H1 (cell line): ENCODE data around the gene PPP2R2B. TPM values are rescaled to one million over a fixed set of nuclear protein-coding genes. Genes with fewer than 3 reads are reported as not detected.

ENCODE experiments used
- CTCF ChIA-PET: fragments of 300-600 bp; sonication (Branson Sonifier 250); formaldehyde crosslinking; loops from one replicate; lab custom pipeline; 2021; ENCODE audit not compliant: partially characterized antibody; lab: Charles Lee
- POLR2A ChIA-PET: fragments of 300-600 bp; sonication (Branson Sonifier 250); formaldehyde crosslinking; loops from one replicate; lab custom pipeline; 2021; ENCODE audit warnings: inconsistent platforms; ENCODE audit not compliant: partially characterized antibody; lab: Charles Lee
- DNase-seq, 2 experiments: peaks; one replicate each; pipeline versions ENCODE4 v3.0.0 to v3.0.0-alpha.2; 2010 to 2022; ENCODE audit warnings: low spot score in 2 of 2, low read depth in 1 of 2, mixed read lengths in 1 of 2
- FAIRE-seq: peaks from 2 replicates; lab custom pipeline; 2011; peaks lifted over from hg19 to GRCh38; lab: Jason Lieb, UNC
- H2AFZ ChIP-seq: 2 replicates; pipeline ENCODE4 v1.8.1; 2012; ENCODE audit warnings: low read length, inconsistent platforms
- H2AK5ac ChIP-seq: 2 replicates; pipeline ENCODE4 v1.6.1; 2013; ENCODE audit warnings: low read depth, low read length
- H2BK120ac ChIP-seq: replicated peaks from 2 replicates; pipeline ENCODE3; 2013; ENCODE audit warnings: low read depth, low read length, inconsistent platforms
- H2BK12ac ChIP-seq: 2 replicates; pipeline ENCODE4 v1.6.1; 2013; ENCODE audit warnings: low read depth, low read length
- H2BK15ac ChIP-seq: 2 replicates; pipeline ENCODE4 v1.6.1; 2013; ENCODE audit warnings: low read length
- H2BK20ac ChIP-seq: 2 replicates; pipeline ENCODE4 v1.6.1; 2013; ENCODE audit warnings: low read length
- H2BK5ac ChIP-seq: 2 replicates; pipeline ENCODE4 v1.6.1; 2013; ENCODE audit warnings: low read depth, low read length
- H3K14ac ChIP-seq: 2 replicates; pipeline ENCODE4 v1.6.1; 2013; ENCODE audit warnings: inconsistent platforms; ENCODE audit not compliant: insufficient read length
- H3K18ac ChIP-seq: 2 replicates; pipeline ENCODE4 v1.6.1; 2013; ENCODE audit warnings: low read length; ENCODE audit errors: extremely low read depth
- H3K23ac ChIP-seq: 2 replicates; pipeline ENCODE4 v1.6.1; 2013; ENCODE audit warnings: inconsistent platforms; ENCODE audit not compliant: insufficient read length
- H3K23me2 ChIP-seq: 2 replicates; pipeline ENCODE4 v1.6.1; 2013; ENCODE audit warnings: low read depth, low read length
- H3K27ac ChIP-seq: 2 replicates; pipeline ENCODE4 v1.6.1; 2011; ENCODE audit warnings: low read depth, low read length, inconsistent platforms
- H3K27me3 ChIP-seq, 4 experiments: replicated peaks in 1 of 4; 1 replicate in 1 of 4; 2 replicates in 3 of 4; pipeline versions ENCODE4 v1.6.1 to v1.8.1; 2011 to 2013; ENCODE audit warnings: low read length in 3 of 4, mild to moderate bottlenecking in 3 of 4, inconsistent platforms in 2 of 4, mixed read lengths in 2 of 4, moderate library complexity in 1 of 4; ENCODE audit not compliant: control insufficient read depth in 3 of 4, insufficient read depth in 3 of 4; ENCODE audit errors: extremely low read depth in 1 of 4
- H3K36me3 ChIP-seq, 4 experiments: 2 replicates each; pipeline versions ENCODE4 v1.6.1 to v1.8.1; 2011 to 2013; ENCODE audit warnings: mild to moderate bottlenecking in 4 of 4, low read length in 3 of 4, moderate library complexity in 2 of 4, control low read depth in 1 of 4, inconsistent platforms in 1 of 4; ENCODE audit not compliant: insufficient read depth in 4 of 4, control insufficient read depth in 2 of 4
- H3K4ac ChIP-seq: replicated peaks from 2 replicates; pipeline ENCODE3; 2013; ENCODE audit warnings: low read length, low read depth, mixed read lengths, inconsistent platforms; ENCODE audit not compliant: insufficient read length
- H3K4me1 ChIP-seq, 4 experiments: replicated peaks in 1 of 4; 1 replicate in 1 of 4; 2 replicates in 3 of 4; pipeline versions ENCODE4 v1.6.1 to v1.8.1; 2011 to 2013; ENCODE audit warnings: low read length in 3 of 4, inconsistent platforms in 2 of 4, mixed read lengths in 1 of 4; ENCODE audit not compliant: insufficient read depth in 4 of 4, control insufficient read depth in 3 of 4
- H3K4me2 ChIP-seq, 2 experiments: 2 replicates each; pipeline versions ENCODE4 v1.6.1 to v1.8.1; 2011 to 2013; ENCODE audit warnings: low read depth in 2 of 2, low read length in 2 of 2, control low read depth in 1 of 2, inconsistent platforms in 1 of 2, mild to moderate bottlenecking in 1 of 2; ENCODE audit not compliant: insufficient read depth in 1 of 2
- H3K4me3 ChIP-seq, 4 experiments: fragments of 200-600, 300-600 bp in 1 of 4; sonication (generic), shearing (Covaris generic), sonication (Bioruptor Twin) in 1 of 4; 2 replicates each; pipeline versions ENCODE4 v1.5.1 to v1.8.1; 2011 to 2016; ENCODE audit warnings: low read length in 4 of 4, low read depth in 3 of 4, control low read depth in 2 of 4, inconsistent platforms in 2 of 4, mild to moderate bottlenecking in 2 of 4, mixed read lengths in 1 of 4, moderate library complexity in 1 of 4; ENCODE audit not compliant: insufficient read depth in 2 of 4; ENCODE audit errors: extremely low read depth in 1 of 4
- H3K56ac ChIP-seq: replicated peaks from 2 replicates; pipeline ENCODE3; 2013; ENCODE audit warnings: low read depth, mild to moderate bottlenecking, mixed read lengths, low read length, inconsistent platforms; ENCODE audit not compliant: insufficient read length
- H3K79me1 ChIP-seq: 2 replicates; pipeline ENCODE4 v1.6.1; 2013; ENCODE audit warnings: low read depth, low read length, control low read depth
- H3K79me2 ChIP-seq, 2 experiments: 2 replicates each; pipeline versions ENCODE4 v1.6.1 to v1.8.1; 2012 to 2013; ENCODE audit warnings: low read length in 2 of 2, mild to moderate bottlenecking in 2 of 2, inconsistent platforms in 1 of 2; ENCODE audit not compliant: insufficient read depth in 2 of 2, control insufficient read depth in 1 of 2
- H3K9ac ChIP-seq, 4 experiments: replicated peaks in 1 of 4; 1 replicate in 1 of 4; 2 replicates in 3 of 4; pipeline versions ENCODE4 v1.6.1 to v1.8.1; 2011 to 2013; ENCODE audit warnings: low read depth in 3 of 4, low read length in 3 of 4, control low read depth in 2 of 4, mild to moderate bottlenecking in 2 of 4, moderate library complexity in 2 of 4, inconsistent platforms in 1 of 4; ENCODE audit errors: extremely low read depth in 1 of 4
- H3K9me3 ChIP-seq, 2 experiments: 2 replicates each; pipeline versions ENCODE4 v1.6.1 to v1.8.1; 2012 to 2013; ENCODE audit warnings: mild to moderate bottlenecking in 2 of 2, moderate library complexity in 2 of 2, control low read depth in 1 of 2, inconsistent platforms in 1 of 2, low read depth in 1 of 2, low read length in 1 of 2, mixed read lengths in 1 of 2; ENCODE audit not compliant: insufficient read depth in 2 of 2
- H4K20me1 ChIP-seq, 2 experiments: replicated peaks in 1 of 2; 2 replicates each; pipeline versions ENCODE3 to v1.8.1; 2011 to 2013; ENCODE audit warnings: inconsistent platforms in 2 of 2, low read length in 2 of 2, mild to moderate bottlenecking in 1 of 2; ENCODE audit not compliant: insufficient read depth in 2 of 2, control insufficient read depth in 1 of 2
- H4K5ac ChIP-seq: 2 replicates; pipeline ENCODE4 v1.6.1; 2013; ENCODE audit warnings: low read length, low read depth, mixed read lengths, inconsistent platforms; ENCODE audit not compliant: insufficient read length
- H4K8ac ChIP-seq: 2 replicates; pipeline ENCODE4 v1.8.0; 2013; ENCODE audit warnings: mild to moderate bottlenecking, moderate library complexity, low read length, inconsistent platforms; ENCODE audit not compliant: insufficient read depth; ENCODE audit errors: extremely low read depth
- H4K91ac ChIP-seq: replicated peaks from 2 replicates; pipeline ENCODE3; 2013; ENCODE audit warnings: low read length, mixed read lengths, inconsistent platforms; ENCODE audit not compliant: insufficient read length
- ATF2 ChIP-seq: IDR thresholded peaks from 2 replicates; pipeline ENCODE4 v1.6.1; 2012; ENCODE audit warnings: low read length, inconsistent platforms
- CREB1 ChIP-seq: IDR thresholded peaks from 2 replicates; pipeline ENCODE4 v1.6.1; 2012; ENCODE audit warnings: inconsistent platforms
- CTCF ChIP-seq, 3 experiments: IDR thresholded peaks; 1 replicate in 2 of 3; 2 replicates in 1 of 3; pipeline versions ENCODE4 v1.5.1 to v1.6.1; 2011; ENCODE audit warnings: low read length in 3 of 3, mild to moderate bottlenecking in 3 of 3, inconsistent platforms in 2 of 3, low read depth in 1 of 3, moderate library complexity in 1 of 3; ENCODE audit not compliant: insufficient read depth in 1 of 3; ENCODE audit errors: control extremely low read depth in 1 of 3
- EGR1 ChIP-seq: IDR thresholded peaks from 2 replicates; pipeline ENCODE4 v1.6.1; 2011; ENCODE audit warnings: low read depth, low read length, borderline replicate concordance
- KDM1A ChIP-seq: fragments of 200-600, 300-600 bp; sonication (generic); IDR thresholded peaks from 2 replicates; pipeline ENCODE4 v1.7.1; 2016; ENCODE audit warnings: mild to moderate bottlenecking, low read length, borderline replicate concordance
- RAD21 ChIP-seq, 2 experiments: IDR thresholded peaks in 1 of 2; conservative IDR thresholded peaks in 1 of 2; 2 replicates each; pipeline ENCODE4 v1.6.1; 2011; ENCODE audit warnings: low read depth in 2 of 2, low read length in 2 of 2, improper control_type of control experiment in 1 of 2, inconsistent platforms in 1 of 2, mild to moderate bottlenecking in 1 of 2, moderate library complexity in 1 of 2
- WGBS, 2 experiments: shearing (Covaris generic) in 1 of 2; methylation state at CpG; one replicate each; pipeline versions ENCODE4 v1.1.6 to v1.1.7; 2013 to 2015; ENCODE audit warnings: low lambda C conversion rate in 2 of 2, mixed read lengths in 2 of 2, inconsistent platforms in 1 of 2, low coverage in 1 of 2, missing lambda C conversion rate in 1 of 2; ENCODE audit not compliant: insufficient replicate concordance in 2 of 2, insufficient coverage in 1 of 2, insufficient read length in 1 of 2; ENCODE audit errors: extremely low coverage in 1 of 2, missing lambda C conversion rate in 1 of 2; 5-methylcytosine and 5-hydroxymethylcytosine counted together
- polyA plus RNA-seq, 7 experiments: library from polyadenylated mRNA; depleted of rRNA in 3 of 7; stranded (reverse) in 5 of 7; unstranded in 2 of 7; fragments of >200 nt in 5 of 7; fragments of 200-250 nt in 2 of 7; gene quantifications; 1 replicate in 5 of 7; 2 replicates in 1 of 7; 4 replicates in 1 of 7; pipeline versions ENCODE4 v1.2.1 to v1.2.3, GENCODE V29; 2011 to 2013; ENCODE audit warnings: missing spikeins in 2 of 7, mixed read lengths in 2 of 7
- total RNA-seq: library from RNA; stranded (reverse); fragmentation: NEBNext Ultra II Directional; extraction: Animal tissue kit (Norgen Biotek cat#: 25700); gene quantifications from 2 replicates; pipeline ENCODE4 v1.2.1, GENCODE V29; 2021

The PPP2R2B gene
- total and polyA plus RNA-seq, 2 of the 8 experiments (the other 6 are each of a cell fraction or from before 2014, with no cell fraction given) = 21.1 to 37.1 TPM

GRCh38 chr5:146706321-146706972 is 172.1 kb downstream of the PPP2R2B start:
- DNase-seq (peak in 1 of 2 experiments; percentile 68), FAIRE-seq (no peak)
- ChIA-PET POLR2A (no interaction called here), CTCF (interaction anchor here (0.6 to 4.2 kb wide), 35 partner anchors 8 to 483 kb away, joined by 3 to 41 read pairs (median 5); no protein-coding TSS in a partner anchor)
- no peak overlapping the region for H3K9ac ChIP-seq
- H3K56ac ChIP-seq = no peak overlapping the region
- no peak overlapping the region; the same call in 1 of the 2 replicates for H2BK15ac ChIP-seq
- no peaks in the 10 kb centered on the region for H3K79me1 ChIP-seq
- no peak overlapping the region for H2AK5ac ChIP-seq
- no peak overlapping the region for H4K5ac ChIP-seq
- H3K14ac ChIP-seq = no peak overlapping the region
- peaks cover 0 to 5% (median 0%) of the 10 kb centered on the region in 4 experiments; a peak in 2 of 7 replicates for H3K4me1 ChIP-seq
- no peak overlapping the region for H4K8ac ChIP-seq
- H2BK20ac ChIP-seq = no peak overlapping the region
- H3K27ac ChIP-seq = no peak overlapping the region
- H3K36me3 ChIP-seq = no peaks in the 10 kb centered on the region
- H3K23ac ChIP-seq = no peak overlapping the region
- H3K4ac ChIP-seq = no peak overlapping the region
- 0 out of 2 replicates have a peak overlapping the region, but pooled peaks have one; percentile 13 for H2BK12ac ChIP-seq
- no peaks in the 10 kb centered on the region for H3K9me3 ChIP-seq
- no peaks in the 10 kb centered on the region for H3K79me2 ChIP-seq
- 96% methylated on average over 32 of the region's 32 CpGs; no CpG with 5 or more reads in 1 of the 2 experiments for WGBS, 2 experiments
- no peak overlapping the region for H3K4me2 ChIP-seq
- H2BK5ac ChIP-seq = no peak overlapping the region
- H3K4me3 ChIP-seq = no peak overlapping the region
- H2BK120ac ChIP-seq = no peak overlapping the region
- H4K91ac ChIP-seq = no peak overlapping the region
- no peaks in the 10 kb centered on the region for H4K20me1 ChIP-seq
- H2AFZ ChIP-seq = no peak overlapping the region
- H3K18ac ChIP-seq = no peak overlapping the region
- H3K23me2 ChIP-seq = no peaks in the 10 kb centered on the region
- H3K27me3 ChIP-seq = no peaks in the 10 kb centered on the region
- TF ChIP-seq RAD21 (IDR thresholded peaks at IDR 0.05 in 1 of 2, conservative IDR thresholded peaks at IDR 0.05 in 1 of 2; ENCODE audit: low read depth in 2 of 2, low read length in 2 of 2) (peak; percentile 43 to 62), CTCF (IDR thresholded peaks at IDR 0.05; ENCODE audit: control extremely low read depth in 1 of 3, insufficient read depth in 1 of 3, low read depth in 1 of 3, low read length in 3 of 3) (peak; percentile 41 to 72 (median 68)), ATF2 (no peak), CREB1 (no peak), KDM1A (no peak), EGR1 (no peak)
